PC-3 (cell line): ENCODE results near the gene BFSP2.

Experiments
- CTCF ChIP-seq: fragments of 300-600 bp; sonication (generic); conservative IDR thresholded peaks from 2 replicates; pipeline ENCODE4 v1.5.1; 2017; ENCODE audit warnings: antibody characterized with exemption, low read depth, mild to moderate bottlenecking, low read length
- EZH2 ChIP-seq: fragments of 300-600 bp; sonication (generic); IDR thresholded peaks from one replicate; pipeline ENCODE4 v1.6.1; 2017; ENCODE audit warnings: antibody characterized with exemption, mild to moderate bottlenecking, low read length; ENCODE audit not compliant: unreplicated experiment
- EZH2phosphoT487 ChIP-seq: fragments of 300-600 bp; sonication (generic); IDR thresholded peaks from 2 replicates; pipeline ENCODE4 v1.6.1; 2018; ENCODE audit warnings: mild to moderate bottlenecking, antibody characterized with exemption, low read length, borderline replicate concordance

GRCh38 chr3:133383175-133383574, 16.7 kb upstream of the BFSP2 start:
- TF ChIP-seq CTCF: no peak
- no peak for TF ChIP-seq EZH2
- no peak for TF ChIP-seq EZH2phosphoT487
